A549 treated with Hydrocortisone at 1 μM for 4 hours (cell line): ENCODE results near the gene UMOD. TPM values are rescaled to one million over a fixed set of nuclear protein-coding genes. Genes with fewer than 3 reads are reported as not detected.

Experiments
- total RNA-seq: library from RNA; stranded (reverse); fragments of 200-300 nt; extraction: Qiagen RNA extraction; gene quantifications from 5 replicates; pipeline ENCODE4 v1.2.3, GENCODE V29; 2022

UMOD gene
- total RNA-seq: not detected in 5 replicates

DNA sequence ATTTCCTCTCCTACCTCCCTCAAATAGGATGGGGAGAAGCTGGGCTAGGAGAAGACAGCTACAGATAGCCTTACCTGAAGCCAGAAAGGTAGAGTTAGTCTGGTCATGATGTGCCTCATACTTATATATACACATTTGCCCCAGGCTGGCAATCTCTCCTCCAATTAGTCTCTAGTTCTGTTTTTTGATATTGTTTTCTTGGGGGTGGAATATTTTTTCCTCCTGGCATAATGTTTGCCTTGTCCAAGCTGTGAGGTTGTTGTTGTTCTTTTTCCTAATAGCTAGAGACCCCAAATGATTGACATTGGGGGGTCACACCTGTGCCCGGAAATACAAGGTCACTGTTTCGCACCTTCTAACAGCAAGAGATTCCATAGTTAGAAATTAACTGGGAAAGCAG is at the start of gene UMOD:
TSS of gene UMOD (minus strand) at position 101 of the 400 bp plus-strand sequence. CDS start 1,978 bp downstream, outside the sequence.

DNA sequence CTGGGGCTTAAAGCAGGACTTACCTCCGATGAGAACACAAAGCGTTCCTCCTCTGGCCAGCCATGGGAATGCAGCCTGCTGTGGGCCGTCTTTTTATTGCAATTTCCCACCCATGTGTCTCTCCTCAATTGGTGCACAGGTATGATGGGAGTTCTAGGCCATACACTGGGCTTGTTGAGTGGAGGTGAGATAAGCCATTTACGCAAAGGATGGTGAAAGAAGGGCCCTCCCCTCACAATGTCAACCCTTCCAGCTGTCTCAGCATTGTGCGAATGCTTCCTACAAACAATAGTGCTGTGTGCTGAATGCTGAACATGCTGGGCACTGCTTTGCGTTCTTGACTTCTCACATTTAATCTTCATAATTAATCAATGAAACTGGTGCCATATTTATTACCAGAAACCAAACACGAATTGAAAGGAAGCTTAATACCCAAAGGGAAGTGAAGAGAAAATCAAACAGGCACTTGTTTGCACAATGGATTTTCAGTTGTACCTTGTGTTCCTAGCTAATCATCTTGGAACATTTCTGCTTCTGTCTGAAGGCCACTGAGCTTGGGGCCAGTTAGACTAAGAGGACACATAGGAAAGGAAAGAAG is 25.0 kb downstream of the UMOD start, which contains the start of gene GP2:
TSS of gene GP2 (minus strand) at position 70 of the 598 bp plus-strand sequence. CDS start 1,082 bp downstream, outside the sequence.

Other genes with a start within 250 kb of the UMOD start
- not detected in 5 replicates for gene GP2, start 25.2 kb downstream of the UMOD start, total RNA-seq
- gene PDILT, start 52.0 kb upstream of the UMOD start, total RNA-seq: not detected in 5 replicates
- gene ACSM5, start 56.8 kb upstream of the UMOD start, total RNA-seq: not detected in 5 replicates
- not detected in 5 replicates for gene ACSM2A, start 98.8 kb upstream of the UMOD start, total RNA-seq
- gene ACSM2B, start 223.7 kb upstream of the UMOD start, total RNA-seq: not detected in 5 replicates